CD8-positive, alpha-beta memory T cell (primary cell): ENCODE data around the gene MYB. TPM values are rescaled to one million over a fixed set of nuclear protein-coding genes. Genes with fewer than 3 reads are reported as not detected.

Experiments used
- CTCF ChIA-PET: fragments of 350-600 bp; sonication (Branson Sonifier 250); formaldehyde crosslinking; loops from one replicate; lab custom pipeline; 2021; ENCODE audit warnings: antibody characterized with exemption; lab: Charles Lee
- POLR2A ChIA-PET: fragments of 350-600 bp; sonication (Branson Sonifier 250); formaldehyde crosslinking; loops from one replicate; lab custom pipeline; 2021; ENCODE audit warnings: antibody characterized with exemption; lab: Charles Lee
- DNase-seq, 5 donors: peaks; one replicate each; pipeline versions ENCODE4 v3.0.0 to v3.0.0-alpha.2; 2020 to 2022; ENCODE audit warnings: mixed read lengths in 1 of 5
- H3K27ac ChIP-seq: one replicate; pipeline ENCODE4 v1.7.0; 2013; ENCODE audit warnings: low read depth, mild to moderate bottlenecking, low read length, moderate library complexity
- H3K27me3 ChIP-seq: 2 replicates; pipeline ENCODE4 v1.7.0; 2013; ENCODE audit warnings: low read length, mild to moderate bottlenecking; ENCODE audit not compliant: insufficient read depth, poor library complexity, severe bottlenecking
- H3K36me3 ChIP-seq: 2 replicates; pipeline ENCODE4 v1.7.0; 2013; ENCODE audit warnings: mild to moderate bottlenecking, low read length, moderate library complexity; ENCODE audit not compliant: insufficient read depth
- H3K4me1 ChIP-seq: 2 replicates; pipeline ENCODE4 v1.7.0; 2013; ENCODE audit warnings: mild to moderate bottlenecking, low read length, moderate library complexity; ENCODE audit not compliant: insufficient read depth
- H3K4me3 ChIP-seq: 2 replicates; pipeline ENCODE4 v1.7.0; 2013; ENCODE audit warnings: mild to moderate bottlenecking, low read length
- H3K9me3 ChIP-seq: 2 replicates; pipeline ENCODE4 v1.7.0; 2013; ENCODE audit warnings: mild to moderate bottlenecking, low read length
- H3K27ac Mint-ChIP-seq, 8 donors: one replicate each; pipeline ENCODE4 v1.8.0; 2020 to 2021; ENCODE audit warnings: mixed read lengths in 8 of 8, mild to moderate bottlenecking in 6 of 8, inconsistent platforms in 3 of 8, moderate library complexity in 3 of 8
- H3K27me3 Mint-ChIP-seq, 2 donors: one replicate each; pipeline ENCODE4 v1.8.0; 2020 to 2021; ENCODE audit warnings: mixed read lengths in 2 of 2, mild to moderate bottlenecking in 1 of 2, moderate library complexity in 1 of 2
- H3K36me3 Mint-ChIP-seq, 3 donors: one replicate each; pipeline ENCODE4 v1.8.0; 2020 to 2021; ENCODE audit warnings: mixed read lengths in 3 of 3, inconsistent platforms in 1 of 3, mild to moderate bottlenecking in 1 of 3
- H3K4me1 Mint-ChIP-seq, 3 donors: one replicate each; pipeline ENCODE4 v1.8.0; 2020 to 2021; ENCODE audit warnings: mixed read lengths in 3 of 3, inconsistent platforms in 1 of 3, mild to moderate bottlenecking in 1 of 3
- H3K4me3 Mint-ChIP-seq, 7 donors: one replicate each; pipeline ENCODE4 v1.8.0; 2020 to 2021; ENCODE audit warnings: mixed read lengths in 7 of 7, mild to moderate bottlenecking in 6 of 7, moderate library complexity in 4 of 7, inconsistent platforms in 2 of 7
- H3K9me3 Mint-ChIP-seq, 5 donors: one replicate each; pipeline ENCODE4 v1.8.0; 2020 to 2022; ENCODE audit warnings: mixed read lengths in 5 of 5, mild to moderate bottlenecking in 3 of 5, moderate library complexity in 2 of 5, inconsistent platforms in 1 of 5
- polyA plus RNA-seq: library from polyadenylated mRNA; unstranded; fragments of 300-500 nt; fragmentation: Illumina TruSeq; gene quantifications from one replicate; pipeline ENCODE4 v1.2.3, GENCODE V29; 2021
- total RNA-seq, 2 experiments: library from RNA; stranded (reverse); gene quantifications; one replicate each; pipeline ENCODE4 v1.2.3, GENCODE V29; 2021

Gene MYB
- total and polyA plus RNA-seq, 3 experiments from 2014 or later, result 1.3 to 44.2 (median 42.3) TPM

DNA sequence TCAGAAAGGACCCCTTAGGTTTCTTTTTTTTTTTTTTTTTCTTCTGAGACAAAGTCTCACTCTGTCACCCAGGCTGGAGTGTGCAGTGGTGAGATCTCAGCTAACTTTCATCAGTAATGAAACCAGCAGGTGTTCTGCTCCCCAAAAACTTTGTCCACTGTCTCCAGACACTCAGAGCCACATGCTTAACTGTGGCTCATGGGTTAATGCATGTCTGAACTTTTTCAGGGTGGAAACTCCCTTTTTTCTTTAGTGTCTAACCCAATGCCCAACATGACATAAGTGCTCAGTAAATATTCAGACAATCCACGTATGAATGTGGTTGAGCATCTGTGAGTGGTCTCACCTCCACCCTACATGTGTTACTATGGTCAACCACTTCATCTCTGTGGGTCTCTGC, 45.4 kb downstream of the MYB start:
- no peak overlapping the region for H3K4me3 ChIP-seq
- Mint-ChIP-seq H3K4me3 (no peak overlapping the region), H3K27me3 (peaks cover 0 to 2% of the 10 kb centered on the region in 2 donors), H3K4me1 (peaks cover 10 to 18% (median 11%) of the 10 kb centered on the region in 3 donors), H3K27ac (no peak overlapping the region), H3K9me3 (no peaks in the 10 kb centered on the region), H3K36me3 (peaks cover 0 to 6% (median 0%) of the 10 kb centered on the region in 3 donors)
- ChIA-PET CTCF (no interaction called here), POLR2A (no interaction called here)
- no peaks in the 10 kb centered on the region for H3K4me1 ChIP-seq
- H3K9me3 ChIP-seq, result no peaks in the 10 kb centered on the region
- H3K27me3 ChIP-seq, result no peaks in the 10 kb centered on the region
- no peak overlapping the region for H3K27ac ChIP-seq
- no peak for DNase-seq
- no peaks in the 10 kb centered on the region for H3K36me3 ChIP-seq

DNA sequence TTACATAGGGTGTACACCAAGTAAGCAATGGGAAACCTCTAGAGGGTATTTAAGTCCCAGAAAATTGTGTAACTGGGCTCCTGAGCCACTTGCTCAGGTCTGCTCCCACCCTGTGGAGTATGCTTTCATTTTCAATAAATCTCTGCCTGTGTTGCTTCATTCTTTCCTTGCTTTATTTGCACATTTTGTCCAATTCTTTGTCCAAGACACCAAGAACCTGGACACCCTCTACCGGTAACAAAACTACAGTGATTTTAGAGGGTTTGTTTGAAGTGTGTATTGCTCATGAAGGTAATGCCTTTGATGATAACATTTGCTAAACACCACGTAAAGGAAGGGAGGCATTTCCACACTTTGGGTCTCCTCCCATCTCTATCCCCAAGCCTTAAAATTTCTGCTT, 46.2 kb downstream of the MYB start:
- Histone ChIP-seq H3K4me1 (no peaks in the 10 kb centered on the region), H3K4me3 (no peak overlapping the region), H3K27ac (no peak overlapping the region), H3K9me3 (no peaks in the 10 kb centered on the region), H3K36me3 (no peaks in the 10 kb centered on the region), H3K27me3 (no peaks in the 10 kb centered on the region)
- peaks cover 0 to 6% (median 0%) of the 10 kb centered on the region in 3 donors for H3K36me3 Mint-ChIP-seq
- no peaks in the 10 kb centered on the region for H3K9me3 Mint-ChIP-seq
- ChIA-PET POLR2A (no interaction called here), CTCF (interaction anchor here (0.9 to 1.5 kb wide), 2 partner anchors 14 to 43 kb away, joined by 3 read pairs; no protein-coding TSS in a partner anchor)
- H3K4me1 Mint-ChIP-seq, result peaks cover 8 to 22% (median 11%) of the 10 kb centered on the region in 3 donors
- peak overlapping the region in 2 of 8 donors; percentile 47 to 61 for H3K27ac Mint-ChIP-seq
- no peak for DNase-seq
- H3K27me3 Mint-ChIP-seq, result peaks cover 0 to 2% of the 10 kb centered on the region in 2 donors
- no peak overlapping the region for H3K4me3 Mint-ChIP-seq

DNA sequence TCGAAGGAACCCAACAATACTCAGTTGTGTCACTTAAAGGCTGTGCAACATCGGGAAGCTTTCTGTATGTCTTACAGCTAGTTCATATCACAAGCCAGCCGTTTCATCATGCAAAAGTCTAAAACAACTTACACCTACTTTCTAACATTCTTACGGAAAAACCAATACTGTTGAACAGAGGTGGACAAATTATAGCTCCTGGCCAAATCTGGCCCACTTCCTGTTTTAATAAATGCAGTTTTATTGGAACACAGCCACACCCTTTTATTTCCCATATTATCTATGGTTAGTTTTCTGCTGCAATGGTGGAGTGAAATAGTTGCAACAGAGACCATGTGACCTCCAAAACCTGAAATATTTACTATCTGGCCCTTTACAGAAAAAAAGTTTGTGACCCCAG, 46.6 kb downstream of the MYB start:
- H3K36me3 Mint-ChIP-seq, result peaks cover 0 to 6% (median 0%) of the 10 kb centered on the region in 3 donors
- no peaks in the 10 kb centered on the region for H3K9me3 Mint-ChIP-seq
- no peak overlapping the region for H3K4me3 Mint-ChIP-seq
- H3K27ac Mint-ChIP-seq, result peak overlapping the region in 1 of 8 donors; percentile 61
- Histone ChIP-seq H3K9me3 (no peaks in the 10 kb centered on the region), H3K4me3 (no peak overlapping the region), H3K36me3 (no peaks in the 10 kb centered on the region), H3K4me1 (no peaks in the 10 kb centered on the region), H3K27ac (no peak overlapping the region), H3K27me3 (no peaks in the 10 kb centered on the region)
- H3K27me3 Mint-ChIP-seq, result peaks cover 0 to 2% of the 10 kb centered on the region in 2 donors
- peaks cover 8 to 22% (median 11%) of the 10 kb centered on the region in 3 donors for H3K4me1 Mint-ChIP-seq
- CTCF ChIA-PET, result interaction anchor here (0.9 to 1.5 kb wide), 2 partner anchors 15 to 44 kb away, joined by 3 read pairs; no protein-coding TSS in a partner anchor
- POLR2A ChIA-PET, result no interaction called here
- no peak for DNase-seq

DNA sequence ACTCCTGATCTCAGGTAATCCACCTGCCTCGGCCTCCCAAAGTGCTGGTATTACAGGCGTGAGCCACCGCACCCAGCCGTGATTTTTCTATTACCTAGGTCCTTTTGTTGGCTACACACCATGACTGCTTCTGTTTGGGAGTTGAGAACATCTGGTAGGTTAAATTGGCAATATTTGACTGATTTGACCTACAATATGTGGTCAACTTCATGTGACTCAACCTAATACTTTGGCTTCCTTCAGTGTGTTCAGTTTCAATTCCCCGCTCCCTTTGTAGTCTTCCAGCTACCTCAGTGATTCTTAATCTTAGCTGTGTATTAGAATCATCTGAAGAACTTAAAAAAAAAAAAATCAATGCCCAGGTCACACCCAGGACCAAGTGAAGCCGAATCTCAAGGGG, 47.4 kb downstream of the MYB start:
- ChIA-PET CTCF (interaction anchor here (1.5 kb wide), 1 partner anchor 45 kb away, joined by 3 read pairs; no protein-coding TSS in a partner anchor), POLR2A (no interaction called here)
- no peak for DNase-seq
- H3K9me3 ChIP-seq, result no peaks in the 10 kb centered on the region
- H3K27me3 Mint-ChIP-seq, result peaks cover 0 to 2% of the 10 kb centered on the region in 2 donors
- no peaks in the 10 kb centered on the region for H3K36me3 ChIP-seq
- H3K4me1 ChIP-seq, result no peaks in the 10 kb centered on the region
- no peak overlapping the region for H3K27ac ChIP-seq
- H3K9me3 Mint-ChIP-seq, result no peaks in the 10 kb centered on the region
- no peak overlapping the region for H3K27ac Mint-ChIP-seq
- no peaks in the 10 kb centered on the region for H3K27me3 ChIP-seq
- peaks cover 6 to 19% (median 8%) of the 10 kb centered on the region in 3 donors for H3K4me1 Mint-ChIP-seq
- H3K36me3 Mint-ChIP-seq, result peaks cover 0 to 3% (median 0%) of the 10 kb centered on the region in 3 donors
- H3K4me3 Mint-ChIP-seq, result no peak overlapping the region
- H3K4me3 ChIP-seq, result no peak overlapping the region

GRCh38 chr6:135229996-135230395, 48.9 kb downstream of the MYB start:
- H3K9me3 Mint-ChIP-seq, result no peaks in the 10 kb centered on the region
- Histone ChIP-seq H3K9me3 (no peaks in the 10 kb centered on the region), H3K4me3 (no peak overlapping the region), H3K27me3 (no peaks in the 10 kb centered on the region), H3K27ac (no peak overlapping the region), H3K4me1 (no peaks in the 10 kb centered on the region), H3K36me3 (no peaks in the 10 kb centered on the region)
- DNase-seq, result no peak
- no peaks in the 10 kb centered on the region for H3K36me3 Mint-ChIP-seq
- CTCF ChIA-PET, result no interaction called here
- no peak overlapping the region for H3K4me3 Mint-ChIP-seq
- POLR2A ChIA-PET, result no interaction called here
- H3K4me1 Mint-ChIP-seq, result peaks cover 0 to 14% (median 0%) of the 10 kb centered on the region in 3 donors
- H3K27me3 Mint-ChIP-seq, result peaks cover 0 to 2% of the 10 kb centered on the region in 2 donors
- no peak overlapping the region for H3K27ac Mint-ChIP-seq

- POLR2A ChIA-PET, result no interaction called here
- H3K27me3 Mint-ChIP-seq, result peaks cover 0 to 2% of the 10 kb centered on the region in 2 donors
Measured at GRCh38 chr6:135230711-135231468, 49.8 kb downstream of the MYB start.

GRCh38 chr6:135231469-135231844, 50.3 kb downstream of the MYB start:
- Mint-ChIP-seq H3K4me1 (peaks cover 0 to 17% (median 0%) of the 10 kb centered on the region in 3 donors), H3K27ac (peak overlapping the region in 1 of 8 donors; percentile 7), H3K36me3 (no peaks in the 10 kb centered on the region), H3K27me3 (peaks cover 0 to 2% of the 10 kb centered on the region in 2 donors), H3K9me3 (no peaks in the 10 kb centered on the region), H3K4me3 (no peak overlapping the region)
- no peak for DNase-seq
- no peaks in the 10 kb centered on the region for H3K9me3 ChIP-seq
- peak overlapping the region; percentile 74 for H3K27ac ChIP-seq
- ChIA-PET CTCF (interaction anchor here (1.1 kb wide), 2 partner anchors 16 to 18 kb away, joined by 3 read pairs; no protein-coding TSS in a partner anchor), POLR2A (no interaction called here)
- H3K4me1 ChIP-seq, result no peaks in the 10 kb centered on the region
- no peaks in the 10 kb centered on the region for H3K27me3 ChIP-seq
- no peak overlapping the region for H3K4me3 ChIP-seq
- H3K36me3 ChIP-seq, result no peaks in the 10 kb centered on the region

More at GRCh38 chr6:135230711-135231468, 49.8 kb downstream of the MYB start:
- no peaks in the 10 kb centered on the region for H3K4me1 ChIP-seq
- peak overlapping the region in 1 of 8 donors; percentile 7 for H3K27ac Mint-ChIP-seq
- no peaks in the 10 kb centered on the region for H3K9me3 Mint-ChIP-seq
- H3K4me3 ChIP-seq, result no peak overlapping the region
- H3K4me1 Mint-ChIP-seq, result peaks cover 0 to 14% (median 0%) of the 10 kb centered on the region in 3 donors
- CTCF ChIA-PET, result interaction anchor here (1.1 kb wide), 2 partner anchors 17 kb away, joined by 3 read pairs; no protein-coding TSS in a partner anchor
- no peaks in the 10 kb centered on the region for H3K9me3 ChIP-seq
- DNase-seq, result no peak
- no peaks in the 10 kb centered on the region for H3K36me3 ChIP-seq
- no peak overlapping the region for H3K4me3 Mint-ChIP-seq
- no peaks in the 10 kb centered on the region for H3K36me3 Mint-ChIP-seq
- peak overlapping the region; percentile 74 for H3K27ac ChIP-seq
- H3K27me3 ChIP-seq, result no peaks in the 10 kb centered on the region
